ENCODE data around the gene NPW.

The NPW gene

DNA sequence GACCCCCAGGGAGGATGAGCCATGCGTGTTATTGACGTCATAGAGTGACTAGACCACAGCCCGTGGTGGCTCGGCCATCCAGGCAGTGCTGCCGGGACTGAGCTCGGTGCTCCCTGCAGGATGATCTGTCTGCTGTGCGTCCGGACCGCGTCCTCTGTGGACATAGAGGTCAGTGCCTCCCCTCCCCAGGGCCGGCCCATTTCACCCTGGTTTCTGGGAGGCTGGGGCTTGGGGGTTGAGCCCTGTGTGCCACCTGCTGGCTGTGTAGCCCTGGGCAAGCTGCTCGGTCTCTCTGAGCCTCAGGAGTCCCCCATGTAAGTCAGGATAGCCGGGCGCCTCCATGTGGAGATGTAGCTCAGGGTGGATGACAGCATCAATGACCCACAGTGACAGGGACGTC lies 36.5 kb downstream of the NPW start:
- no peak for DNase-seq

- no peak for DNase-seq
These were observed 37.3 kb downstream of the NPW start for GRCh38 chr16:2056681-2057407.

DNA sequence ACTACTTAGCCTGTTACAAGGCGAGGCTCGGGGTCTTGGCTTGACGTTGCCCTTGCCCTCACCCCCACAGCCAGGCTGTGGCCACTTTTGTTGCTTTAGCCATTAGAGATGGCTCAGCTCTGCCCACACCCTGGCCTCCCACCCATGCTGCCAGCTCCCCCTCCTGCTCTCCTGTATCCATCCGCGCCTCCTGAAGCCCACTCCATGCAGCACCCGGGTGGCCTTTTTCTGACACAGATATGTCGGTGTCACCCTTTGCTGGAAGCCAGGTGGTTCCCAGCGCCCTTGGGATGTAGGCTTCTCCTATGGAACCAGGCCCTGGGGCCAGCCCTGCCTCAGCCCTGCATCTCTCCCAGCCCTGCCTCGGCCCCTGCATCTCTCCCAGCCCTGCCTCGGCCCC lies 37.9 kb downstream of the NPW start:
- no peak for DNase-seq

DNA sequence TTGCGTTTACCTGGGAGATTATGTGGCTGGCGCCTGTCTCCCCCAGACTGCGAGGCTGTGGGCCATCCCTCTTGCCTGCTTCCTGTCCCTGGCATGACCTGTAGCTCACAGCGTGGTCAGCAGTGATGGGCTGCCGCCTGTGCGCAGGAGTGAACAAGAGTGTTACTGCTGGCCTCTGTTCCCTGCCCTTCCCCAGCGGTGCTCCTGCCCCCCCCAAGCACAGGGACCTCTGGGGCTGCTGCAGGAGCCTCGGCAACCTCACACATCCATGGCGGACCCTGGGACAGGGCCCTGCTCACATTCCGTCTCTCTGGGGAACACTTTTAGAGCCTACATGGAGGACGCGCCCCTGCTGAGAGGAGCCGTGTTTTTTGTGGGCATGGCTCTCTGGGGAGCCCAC lies 38.8 kb downstream of the NPW start:
- no peak for DNase-seq

GRCh38 chr16:2058872-2059271 lies 39.3 kb downstream of the NPW start:
- DNase-seq: no peak

GRCh38 chr16:2060346-2060745 lies 40.8 kb downstream of the NPW start:
- no peak for DNase-seq

DNA sequence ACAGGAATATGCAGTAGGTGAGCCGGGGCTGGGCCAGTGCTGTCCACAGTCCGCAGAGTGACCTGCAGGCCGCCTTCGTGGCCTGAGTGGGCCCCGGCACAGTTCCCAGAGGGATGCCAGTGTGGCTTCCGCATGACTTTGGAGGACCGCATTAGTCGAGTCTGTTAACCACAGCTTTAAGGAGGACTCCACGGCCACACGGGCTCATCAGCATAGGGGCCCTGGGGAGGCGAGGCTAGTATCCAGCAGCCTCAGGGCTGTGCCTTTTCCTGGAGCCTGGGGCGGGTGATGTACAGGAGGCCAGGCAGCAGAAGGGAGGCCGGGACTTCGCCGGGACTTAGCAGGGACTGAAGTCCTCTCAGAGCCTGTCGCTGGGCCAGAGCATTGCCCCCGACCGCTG lies 41.4 kb downstream of the NPW start:
- no peak for DNase-seq

DNA sequence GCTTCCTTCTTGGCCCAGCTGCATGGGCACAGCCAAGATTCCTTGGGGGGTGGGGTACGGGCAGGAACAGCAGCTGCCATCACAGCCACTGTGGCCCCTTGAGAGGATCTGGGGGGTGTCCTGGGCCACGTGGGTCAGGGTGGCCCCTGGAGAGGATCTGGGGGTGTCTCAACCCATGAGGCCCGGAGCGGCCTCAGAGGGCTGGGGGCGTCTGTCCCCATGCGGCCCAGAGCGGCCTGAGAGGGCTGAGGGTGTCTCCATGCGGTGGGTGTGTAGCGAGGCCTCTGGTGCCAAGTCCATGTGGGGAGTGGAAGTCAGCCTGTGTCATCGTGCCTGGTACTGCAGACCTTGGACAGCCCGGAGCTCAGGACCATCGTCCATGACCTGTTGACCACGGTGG lies 41.9 kb downstream of the NPW start:
- no peak for DNase-seq

GRCh38 chr16:2062801-2063200 lies 43.2 kb downstream of the NPW start:
- no peak for DNase-seq

DNA sequence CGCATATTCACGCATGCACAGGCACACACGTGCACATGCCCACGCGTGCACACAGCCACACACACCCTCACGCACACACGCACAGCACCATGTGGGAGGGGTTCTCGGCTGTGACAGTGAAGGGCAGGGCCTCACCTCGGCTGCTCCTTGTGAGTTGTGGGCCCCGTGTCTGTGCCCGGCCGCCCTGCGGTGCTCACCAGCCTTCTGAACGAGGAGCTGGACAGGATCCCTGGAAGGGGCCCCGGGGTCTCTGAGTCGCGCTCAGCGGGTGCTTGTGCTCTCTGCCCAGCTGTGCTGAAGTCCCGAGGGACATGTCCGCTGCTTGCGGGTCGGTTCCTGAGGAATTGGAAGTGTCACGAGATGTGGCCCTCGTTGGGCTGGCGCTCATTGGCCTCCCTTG lies 44.3 kb downstream of the NPW start:
- DNase-seq: no peak

GRCh38 chr16:2064368-2064945 lies 44.9 kb downstream of the NPW start:
- DNase-seq: no peak

DNA sequence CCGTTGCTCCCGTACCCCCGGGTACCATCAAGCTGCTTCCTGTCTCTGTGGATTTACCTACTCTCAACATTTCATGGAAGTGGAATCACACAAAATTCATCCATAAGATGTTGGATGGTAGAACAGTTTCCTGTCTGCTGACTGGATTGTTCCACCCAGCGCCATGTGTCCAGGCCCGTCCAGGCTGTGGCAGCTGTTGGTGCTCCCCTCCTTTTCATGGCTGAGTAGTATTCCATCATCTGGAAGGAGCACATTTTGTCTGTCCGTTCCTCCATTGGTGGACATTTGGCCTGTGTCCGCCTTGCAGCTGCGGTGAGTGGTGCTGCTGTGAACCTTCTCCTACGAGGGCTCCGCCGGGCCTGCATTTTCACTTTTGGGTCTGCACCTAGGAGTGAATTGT lies 46.6 kb downstream of the NPW start:
- no peak for DNase-seq
